Psoas muscle (tissue), 8 donors: ENCODE results near the gene CDKAL1. TPM values are rescaled to one million over a fixed set of nuclear protein-coding genes. Genes with fewer than 3 reads are reported as not detected.

Source experiments
- ATAC-seq, 4 donors: fragments of 200-7000 bp; cut with Tn5 transposase; one replicate each; pipeline ENCODE4 v1.9.1; 2020; ENCODE audit warnings: moderate library complexity in 3 of 4, mild to moderate bottlenecking in 2 of 4
- DNase-seq, 2 donors: peaks; one replicate each; pipeline ENCODE4 v3.0.0-alpha.2; 2020
- H3K27ac ChIP-seq: fragments of 200-600 bp; one replicate; pipeline ENCODE4 v1.8.0; 2022
- H3K27me3 ChIP-seq, 3 donors: fragments of 200-600 bp in 1 of 3; one replicate each; pipeline versions ENCODE4 v1.6.1 to v1.8.0; 2013 to 2022; ENCODE audit warnings: low read length in 2 of 3, mild to moderate bottlenecking in 2 of 3, moderate library complexity in 1 of 3; ENCODE audit not compliant: insufficient read depth in 3 of 3
- H3K36me3 ChIP-seq, 2 donors: fragments of 200-600 bp in 1 of 2; one replicate each; pipeline versions ENCODE4 v1.6.1 to v1.8.0; 2013 to 2022; ENCODE audit warnings: low read depth in 1 of 2, mild to moderate bottlenecking in 1 of 2, moderate library complexity in 1 of 2; ENCODE audit not compliant: insufficient read depth in 1 of 2
- H3K4me1 ChIP-seq: fragments of 200-600 bp; one replicate; pipeline ENCODE4 v1.8.0; 2022
- H3K4me3 ChIP-seq: fragments of 200-600 bp; one replicate; pipeline ENCODE4 v1.8.0; 2022; ENCODE audit warnings: mild to moderate bottlenecking
- H3K9me3 ChIP-seq: fragments of 200-600 bp; one replicate; pipeline ENCODE4 v1.8.0; 2022
- CTCF ChIP-seq: fragments of 200-600 bp; IDR thresholded peaks from one replicate; pipeline ENCODE4 v1.8.0; 2022; ENCODE audit warnings: antibody characterized with exemption
- WGBS, 3 donors: extraction: QIAGEN DNeasy Blood & Tissue Kit; methylation state at CpG; one replicate each; pipeline versions ENCODE4 v1.1.6 to v1.1.7; 2013; 5-methylcytosine and 5-hydroxymethylcytosine counted together
- intact Hi-C, 2 donors: fragments of 100-400 bp; cut with DNase I; formaldehyde crosslinking; loops; one replicate each; pipeline versions ENCODE4 v1.11.0 to v1.14.2; 2022
- polyA plus RNA-seq, 3 donors: library from polyadenylated mRNA; stranded (reverse); fragments of 200-250 nt; gene quantifications; one replicate each; pipeline ENCODE4 v1.2.3, GENCODE V29; 2013
- total RNA-seq, 4 donors: library from RNA; stranded (reverse); fragmentation: NEBNext Ultra II Directional in 2 of 4; extraction: Animal tissue kit (Norgen Biotek cat#: 25700) in 2 of 4; gene quantifications; one replicate each; pipeline versions ENCODE4 v1.2.1 to v1.2.4, GENCODE V29; 2021 to 2023
- donor health status: healthy with polysubstance abuse.
- donor health status: DM: no; HTN: no; CAD: no; lungs with moderate emphysema.
- donor health status: Bipolar disorder and iron deficiency.
- donor health status: healthy.
- donor health status: DM: yes; HTN: yes; CAD: no.
- donor health status: DM: no; HTN: no; CAD: no.
- donor health status: DM: no; HTN: no; CAD: no.
- donor health status: DM: yes; HTN: yes; CAD: no.

The CDKAL1 gene
- total and polyA plus RNA-seq, 7 donors: 4.5 to 16.1 (median 12.9) TPM

GRCh38 chr6:21005816-21006570 lies 471.7 kb downstream of the CDKAL1 start:
- 54 to 67% (median 60%) methylated on average over 3 of the region's 3 CpGs for WGBS, 3 donors
- peak in 1 of 4 donors; percentile 36 for ATAC-seq
- TF ChIP-seq CTCF: no peak
- H3K27me3 ChIP-seq: no peaks in the 10 kb centered on the region
- H3K36me3 ChIP-seq: no peaks in the 10 kb centered on the region
- peaks cover 4% of the 10 kb centered on the region for H3K4me1 ChIP-seq
- H3K9me3 ChIP-seq: no peaks in the 10 kb centered on the region
- intact Hi-C loops: no loop called here
- DNase-seq: no peak
- H3K4me3 ChIP-seq: no peak overlapping the region
- no peak overlapping the region for H3K27ac ChIP-seq

GRCh38 chr6:21019614-21020013 lies 485.4 kb downstream of the CDKAL1 start:
- TF ChIP-seq CTCF: no peak
- intact Hi-C loops: no loop called here
- H3K27me3 ChIP-seq: no peaks in the 10 kb centered on the region
- ATAC-seq: no peak
- no peaks in the 10 kb centered on the region for H3K9me3 ChIP-seq
- no peaks in the 10 kb centered on the region for H3K36me3 ChIP-seq
- no peak overlapping the region for H3K4me3 ChIP-seq
- 94 to 98% (median 95%) methylated on average over 2 of the region's 2 CpGs for WGBS, 3 donors
- no peak for DNase-seq
- H3K4me1 ChIP-seq: no peaks in the 10 kb centered on the region
- no peak overlapping the region for H3K27ac ChIP-seq

GRCh38 chr6:21022343-21023107 lies 488.3 kb downstream of the CDKAL1 start:
- DNase-seq (no peak), ATAC-seq (no peak)
- Histone ChIP-seq H3K4me3 (no peak overlapping the region), H3K27ac (no peak overlapping the region), H3K36me3 (no peaks in the 10 kb centered on the region), H3K27me3 (no peaks in the 10 kb centered on the region), H3K9me3 (no peaks in the 10 kb centered on the region), H3K4me1 (no peaks in the 10 kb centered on the region)
- intact Hi-C loops: no loop called here
- no peak for TF ChIP-seq CTCF
- WGBS, 3 donors: 85 to 88% (median 86%) methylated on average over 7 of the region's 7 CpGs

- no peak overlapping the region for H3K4me3 ChIP-seq
- no peaks in the 10 kb centered on the region for H3K9me3 ChIP-seq
- ATAC-seq: no peak
- H3K36me3 ChIP-seq: no peaks in the 10 kb centered on the region
- 88 to 93% (median 91%) methylated on average over 3 of the region's 3 CpGs for WGBS, 3 donors
- H3K27me3 ChIP-seq: no peaks in the 10 kb centered on the region
- intact Hi-C loops: no loop called here
- no peak for DNase-seq
- H3K4me1 ChIP-seq: no peaks in the 10 kb centered on the region
- TF ChIP-seq CTCF: no peak
- H3K27ac ChIP-seq: no peak overlapping the region
Observed at GRCh38 chr6:21023210-21023609, 489.0 kb downstream of the CDKAL1 start.
